ENCODE results near the gene PLSCR2. TPM values are rescaled to one million over a fixed set of nuclear protein-coding genes. Genes with fewer than 3 reads are reported as not detected.

Gene PLSCR2
- total and polyA plus RNA-seq, 2 of the 8 experiments (the other 6 are each of a cell fraction or from before 2014, with no cell fraction given): not detected

DNA sequence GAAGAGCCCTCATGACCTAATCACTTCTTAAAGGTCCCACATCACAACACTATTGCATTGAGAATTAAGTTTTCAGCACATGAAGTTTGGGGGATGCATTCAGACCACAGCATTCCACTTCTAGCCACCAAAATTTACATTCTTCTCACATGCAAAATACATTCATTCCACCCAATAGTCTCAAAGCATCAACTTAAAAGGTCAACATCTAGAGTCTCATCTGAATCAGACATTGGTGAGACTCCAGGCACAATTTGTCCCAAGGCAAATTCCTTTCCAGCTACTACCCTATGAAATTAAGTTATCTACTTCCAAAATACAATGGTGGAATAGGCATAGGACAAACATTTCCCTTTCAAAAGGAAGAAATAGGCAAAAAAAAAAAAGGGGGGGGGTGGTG, 64.9 kb downstream of the PLSCR2 start:
- Histone ChIP-seq H4K8ac (ENCODE audit: extremely low read depth, insufficient read depth, low read length) (no peak overlapping the region), H2BK120ac (replicated peaks; ENCODE audit: low read depth, low read length) (no peak overlapping the region), H3K4me3 (ENCODE audit: extremely low read depth in 1 of 4, insufficient read depth in 2 of 4, low read depth in 3 of 4, low read length in 4 of 4) (no peak overlapping the region), H2BK5ac (ENCODE audit: low read depth, low read length) (no peak overlapping the region), H2BK15ac (ENCODE audit: low read length) (no peak overlapping the region), H3K9me3 (ENCODE audit: insufficient read depth in 2 of 2, low read depth in 1 of 2, low read length in 1 of 2) (no peaks in the 10 kb centered on the region), H3K9ac (replicated peaks in 1 of 4; ENCODE audit: extremely low read depth in 1 of 4, low read depth in 3 of 4, low read length in 3 of 4) (no peak overlapping the region), H3K14ac (ENCODE audit: insufficient read length) (no peak overlapping the region), H4K91ac (replicated peaks; ENCODE audit: insufficient read length, low read length) (no peak overlapping the region), H2AFZ (ENCODE audit: low read length) (no peak overlapping the region), H3K27me3 (replicated peaks in 1 of 4; ENCODE audit: control insufficient read depth in 3 of 4, extremely low read depth in 1 of 4, insufficient read depth in 3 of 4, low read length in 3 of 4) (no peaks in the 10 kb centered on the region), H3K4me1 (replicated peaks in 1 of 4; ENCODE audit: control insufficient read depth in 3 of 4, insufficient read depth in 4 of 4, low read length in 3 of 4) (peaks cover 0 to 4% (median under 1%) of the 10 kb centered on the region in 4 experiments; a peak in 2 of 7 replicates), H3K79me1 (ENCODE audit: low read depth, low read length) (no peaks in the 10 kb centered on the region), H3K23ac (ENCODE audit: insufficient read length) (no peak overlapping the region), H4K20me1 (replicated peaks in 1 of 2; ENCODE audit: control insufficient read depth in 1 of 2, insufficient read depth in 2 of 2, low read length in 2 of 2) (no peaks in the 10 kb centered on the region), H3K27ac (ENCODE audit: low read depth, low read length) (no peak overlapping the region), H2BK20ac (ENCODE audit: low read length) (no peak overlapping the region), H3K23me2 (ENCODE audit: low read depth, low read length) (no peaks in the 10 kb centered on the region), H3K4ac (replicated peaks; ENCODE audit: insufficient read length, low read depth, low read length) (no peak overlapping the region), H3K36me3 (ENCODE audit: control insufficient read depth in 2 of 4, insufficient read depth in 4 of 4, low read length in 3 of 4) (no peaks in the 10 kb centered on the region), H2BK12ac (ENCODE audit: low read depth, low read length) (no peak overlapping the region), H3K18ac (ENCODE audit: extremely low read depth, low read length) (no peak overlapping the region), H3K4me2 (ENCODE audit: insufficient read depth in 1 of 2, low read depth in 2 of 2, low read length in 2 of 2) (no peak overlapping the region), H2AK5ac (ENCODE audit: low read depth, low read length) (no peak overlapping the region), H3K79me2 (ENCODE audit: control insufficient read depth in 1 of 2, insufficient read depth in 2 of 2, low read length in 2 of 2) (no peaks in the 10 kb centered on the region), H4K5ac (ENCODE audit: insufficient read length, low read depth, low read length) (no peak overlapping the region), H3K56ac (replicated peaks; ENCODE audit: insufficient read length, low read depth, low read length) (no peak overlapping the region)
- ChIA-PET CTCF (ENCODE audit: partially characterized antibody) (no interaction called here), POLR2A (ENCODE audit: partially characterized antibody) (no interaction called here)
- DNase-seq (ENCODE audit: low read depth in 1 of 2, low spot score in 2 of 2) (no peak), FAIRE-seq (no peak)
- no peak for TF ChIP-seq SP1 (IDR thresholded peaks at IDR 0.05; ENCODE audit: low read depth, low read length)
- no peak for TF ChIP-seq EP300 (IDR thresholded peaks at IDR 0.05; ENCODE audit: borderline replicate concordance in 1 of 2, low read depth in 2 of 2, low read length in 2 of 2)
- no peak for TF ChIP-seq CHD1 (IDR thresholded peaks at IDR 0.05; ENCODE audit: low read depth, low read length)
- no peak for TF ChIP-seq HDAC2 (IDR thresholded peaks at IDR 0.05; ENCODE audit: borderline replicate concordance in 1 of 2, low read depth in 2 of 2, low read length in 2 of 2)
- no peak for TF ChIP-seq SP2 (IDR thresholded peaks at IDR 0.05; ENCODE audit: low read length)
- no peak for TF ChIP-seq TEAD4 (IDR thresholded peaks at IDR 0.05; ENCODE audit: low read depth, low read length)
- no peak for TF ChIP-seq BRCA1 (IDR thresholded peaks at IDR 0.05; ENCODE audit: low read depth, low read length)
- TF ChIP-seq, protein P1, sequence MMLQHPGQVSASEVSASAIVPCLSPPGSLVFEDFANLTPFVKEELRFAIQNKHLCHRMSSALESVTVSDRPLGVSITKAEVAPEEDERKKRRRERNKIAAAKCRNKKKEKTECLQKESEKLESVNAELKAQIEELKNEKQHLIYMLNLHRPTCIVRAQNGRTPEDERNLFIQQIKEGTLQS (IDR thresholded peaks at IDR 0.05; ENCODE audit: insufficient read depth, low read depth, low read length): no peak
- no peak for TF ChIP-seq JUN (IDR thresholded peaks at IDR 0.05; ENCODE audit: low read depth, low read length)
- TF ChIP-seq SAP30 (IDR thresholded peaks at IDR 0.05; ENCODE audit: insufficient read depth, insufficient replicate concordance, low read length): no peak
- TF ChIP-seq EZH2 (IDR thresholded peaks at IDR 0.05; ENCODE audit: low read depth, low read length, severe bottlenecking): no peak
- no peak for TF ChIP-seq SP4 (IDR thresholded peaks at IDR 0.05; ENCODE audit: low read length)
- no peak for TF ChIP-seq YY1 (IDR thresholded peaks at IDR 0.05; ENCODE audit: low read depth, low read length)
- no peak for TF ChIP-seq MAFK (IDR thresholded peaks at IDR 0.05; ENCODE audit: low read depth, low read length)
- no peak for TF ChIP-seq NRF1 (IDR thresholded peaks at IDR 0.05; ENCODE audit: low read depth, low read length)
- no peak for TF ChIP-seq KDM5A (IDR thresholded peaks at IDR 0.05; ENCODE audit: low read length)
